ENCODE measurements around the gene CDHR3. TPM values are rescaled to one million over a fixed set of nuclear protein-coding genes. Genes with fewer than 3 reads are reported as not detected.

Gene CDHR3
- total and polyA plus RNA-seq, 2 donors (not counting 3 experiments of a cell fraction or from before 2014, with no cell fraction given): 0.46 to 2.3 TPM

DNA sequence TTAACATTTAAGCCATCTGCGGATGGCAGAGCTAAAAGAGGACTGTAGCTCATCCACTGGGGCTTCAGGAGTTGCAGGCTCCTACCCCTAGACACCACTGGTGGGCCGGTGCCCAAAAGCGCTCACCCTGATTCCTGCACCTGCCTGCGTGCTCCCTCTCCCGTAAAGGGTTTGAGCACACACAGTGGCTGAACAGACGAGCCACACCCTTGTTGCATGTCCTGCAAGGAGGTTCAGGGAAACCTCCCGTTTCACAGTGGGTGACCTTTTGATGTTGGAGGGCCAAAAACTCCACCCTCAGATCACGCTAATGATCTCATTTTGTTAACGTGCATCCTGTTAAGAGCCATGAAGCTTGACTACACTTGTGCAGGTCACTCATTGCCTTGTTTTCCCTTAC is 111.2 kb downstream of the CDHR3 start:
- Histone ChIP-seq H3K36me3 (ENCODE audit: control insufficient read depth in 2 of 2, extremely low read depth in 1 of 2, insufficient read depth in 2 of 2, low read length in 2 of 2) (no peaks in the 10 kb centered on the region), H3K79me2 (ENCODE audit: control insufficient read depth, insufficient read depth, low read length) (no peaks in the 10 kb centered on the region), H2AFZ (ENCODE audit: low read depth, low read length) (no peak overlapping the region), H4K20me1 (replicated peaks; ENCODE audit: control insufficient read depth, extremely low read depth, insufficient read depth, low read length) (no peaks in the 10 kb centered on the region), H3K4me1 (ENCODE audit: control insufficient read depth, extremely low read depth, insufficient read depth, low read length) (peaks cover 20% of the 10 kb centered on the region), H3K9me1 (replicated peaks; ENCODE audit: control insufficient read depth, extremely low read depth, insufficient read depth, low read length) (no peaks in the 10 kb centered on the region), H3K4me3 (replicated peaks in 1 of 3; ENCODE audit: insufficient read depth in 1 of 3, low read depth in 1 of 3, low read length in 3 of 3) (no peak overlapping the region), H3K27me3 (ENCODE audit: control insufficient read depth in 2 of 2, insufficient read depth in 2 of 2, low read length in 2 of 2) (no peaks in the 10 kb centered on the region), H3K4me2 (ENCODE audit: insufficient read depth, low read length) (no peak overlapping the region), H3K9ac (replicated peaks; ENCODE audit: extremely low read depth, insufficient read depth, low read length) (no peak overlapping the region), H3K27ac (ENCODE audit: insufficient read depth, low read depth, low read length) (no peak overlapping the region), H3K9me3 (replicated peaks; ENCODE audit: control insufficient read depth, insufficient read depth, low read length) (no peaks in the 10 kb centered on the region)
- dilution Hi-C loops (cut with MboI; ENCODE audit: extremely low pct_ligation_motif_present, low sequenced_read_pairs) (loop anchor here (25.0 kb wide), 1 partner anchor 88 kb away; no protein-coding TSS in a partner anchor), intact Hi-C loops (cut with micrococcal nuclease) (no loop called here)
- ChIA-PET POLR2A (no interaction called here), CTCF (no interaction called here)
- no TSS peak for BruUV-seq (replicated peaks)
- TF ChIP-seq POLR2AphosphoS5 (IDR thresholded peaks at IDR 0.05; ENCODE audit: insufficient read depth, low read depth, low read length) (no peak), FOS (IDR thresholded peaks at IDR 0.05; ENCODE audit: borderline replicate concordance, insufficient read depth, low read length) (no peak), EZH2 (IDR thresholded peaks at IDR 0.05; ENCODE audit: borderline replicate concordance, low read depth, low read length, severe bottlenecking) (no peak), CTCF (IDR thresholded peaks at IDR 0.05; ENCODE audit: extremely low read depth in 1 of 2, insufficient read depth in 1 of 2, low read depth in 1 of 2, low read length in 2 of 2) (no peak), MYC (IDR thresholded peaks at IDR 0.05; ENCODE audit: low read depth, low read length) (no peak), GATA2 (IDR thresholded peaks at IDR 0.05; ENCODE audit: insufficient read depth, insufficient read length, low read depth, low read length) (no peak)
- TF ChIP-seq, protein P1, sequence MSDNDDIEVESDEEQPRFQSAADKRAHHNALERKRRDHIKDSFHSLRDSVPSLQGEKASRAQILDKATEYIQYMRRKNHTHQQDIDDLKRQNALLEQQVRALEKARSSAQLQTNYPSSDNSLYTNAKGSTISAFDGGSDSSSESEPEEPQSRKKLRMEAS (IDR thresholded peaks at IDR 0.05; ENCODE audit: insufficient read depth, insufficient read length): no peak
- FAIRE-seq (no peak), DNase-seq (ENCODE audit: low read depth, low spot score) (no peak)

All from endothelial cell of umbilical vein (primary cell).